ENCODE measurements around the gene EFEMP1.

Gene EFEMP1

GRCh38 chr2:55934337-55934736, 10.8 kb upstream of the EFEMP1 start:
- no peak for DNase-seq (ENCODE audit: low read depth in 2 of 2)

- no peak for DNase-seq (ENCODE audit: low read depth in 2 of 2)
These were observed 9.3 kb upstream of the EFEMP1 start for GRCh38 chr2:55932843-55933242.

GRCh38 chr2:55931281-55931680, 7.7 kb upstream of the EFEMP1 start:
- DNase-seq (ENCODE audit: low read depth in 2 of 2), result no peak

GRCh38 chr2:55929476-55929875, 5.9 kb upstream of the EFEMP1 start:
- no peak for DNase-seq (ENCODE audit: low read depth in 2 of 2)

- DNase-seq (ENCODE audit: low read depth in 2 of 2), result no peak
These were observed 3.4 kb upstream of the EFEMP1 start for GRCh38 chr2:55926974-55927373.

GRCh38 chr2:55926246-55926645, 2.7 kb upstream of the EFEMP1 start:
- no peak for DNase-seq (ENCODE audit: low read depth in 2 of 2)

GRCh38 chr2:55923982-55924321, 370 bp upstream of the EFEMP1 start:
- no peak for DNase-seq (ENCODE audit: low read depth in 2 of 2)

- no peak for DNase-seq (ENCODE audit: low read depth in 2 of 2)
These were observed 1.2 kb downstream of the EFEMP1 start for GRCh38 chr2:55922291-55922907.

- no peak for DNase-seq (ENCODE audit: low read depth in 2 of 2)
These were observed 4.0 kb downstream of the EFEMP1 start for GRCh38 chr2:55919574-55919973.

- no peak for DNase-seq (ENCODE audit: low read depth in 2 of 2)
These were observed 4.7 kb downstream of the EFEMP1 start for GRCh38 chr2:55918856-55919255.

GRCh38 chr2:55917713-55918390, 5.7 kb downstream of the EFEMP1 start:
- no peak for DNase-seq (ENCODE audit: low read depth in 2 of 2)

GRCh38 chr2:55917117-55917516, 6.5 kb downstream of the EFEMP1 start:
- no peak for DNase-seq (ENCODE audit: low read depth in 2 of 2)

GRCh38 chr2:55916473-55917049, 7.0 kb downstream of the EFEMP1 start:
- no peak for DNase-seq (ENCODE audit: low read depth in 2 of 2)

- DNase-seq (ENCODE audit: low read depth in 2 of 2), result no peak
These were observed 8.8 kb downstream of the EFEMP1 start for GRCh38 chr2:55914786-55915185.

GRCh38 chr2:55912926-55913325, 10.7 kb downstream of the EFEMP1 start:
- DNase-seq (ENCODE audit: low read depth in 2 of 2), result no peak

- no peak for DNase-seq (ENCODE audit: low read depth in 2 of 2)
These were observed 13.5 kb downstream of the EFEMP1 start for GRCh38 chr2:55910077-55910476.

GRCh38 chr2:55907686-55908085, 15.9 kb downstream of the EFEMP1 start:
- no peak for DNase-seq (ENCODE audit: low read depth in 2 of 2)

- no peak for DNase-seq (ENCODE audit: low read depth in 2 of 2)
These were observed 16.6 kb downstream of the EFEMP1 start for GRCh38 chr2:55906993-55907392.

GRCh38 chr2:55903727-55904126, 19.9 kb downstream of the EFEMP1 start:
- DNase-seq (ENCODE audit: low read depth in 2 of 2), result no peak

GRCh38 chr2:55902971-55903370, 20.6 kb downstream of the EFEMP1 start:
- DNase-seq (ENCODE audit: low read depth in 2 of 2), result no peak

- no peak for DNase-seq (ENCODE audit: low read depth in 2 of 2)
These were observed 21.2 kb downstream of the EFEMP1 start for GRCh38 chr2:55902429-55902828.

GRCh38 chr2:55901941-55902340, 21.6 kb downstream of the EFEMP1 start:
- DNase-seq (ENCODE audit: low read depth in 2 of 2), result no peak

GRCh38 chr2:55901322-55901721, 22.3 kb downstream of the EFEMP1 start:
- DNase-seq (ENCODE audit: low read depth in 2 of 2), result no peak

GRCh38 chr2:55899881-55900280, 23.7 kb downstream of the EFEMP1 start:
- DNase-seq (ENCODE audit: low read depth in 2 of 2), result no peak

Data from stimulated activated CD8-positive, alpha-beta memory T cell treated with anti-CD3 and anti-CD28 coated beads, Interleukin-2, amount 100 ng/mL, for 48 hours (primary cell).